K562 (cell line): ENCODE measurements around the gene ELP5. TPM values are rescaled to one million over a fixed set of nuclear protein-coding genes. Genes with fewer than 3 reads are reported as not detected.

Experiments
- ATAC-seq: fragments of 200-7000 bp; cut with Tn5 transposase; 3 replicates; pipeline ENCODE4 v1.9.1; 2020; ENCODE audit warnings: moderate library complexity
- BruUV-seq: library from RNA; stranded (reverse); fragments of 400-500 nt; replicated peaks from 2 replicates; lab custom pipeline; 2021; lab: Mats Ljungman, UMichigan
- CTCF ChIA-PET: fragments of 300-600 bp; formaldehyde crosslinking; extraction: SDS; loops from one replicate; lab custom pipeline; 2021; ENCODE audit warnings: low intra/inter-chr PET ratio; lab: Yijun Ruan, JAX
- POLR2A ChIA-PET: fragments of 300-600, 350-650 bp; sonication (Branson Sonifier 250); formaldehyde crosslinking; extraction: SDS; loops from one replicate; lab custom pipeline; 2021; ENCODE audit warnings: antibody characterized with exemption, inconsistent platforms; lab: Yijun Ruan, JAX
- DNase-seq, 4 experiments: peaks; one replicate each; pipeline versions ENCODE4 v3.0.0 to v3.0.0-alpha.2; 2011 to 2018; ENCODE audit warnings: low spot score in 3 of 4, mixed read lengths in 3 of 4; ENCODE audit errors: extremely low read depth in 1 of 4
- FAIRE-seq: peaks from 2 replicates; lab custom pipeline; 2011; peaks lifted over from hg19 to GRCh38; lab: Jason Lieb, UNC
- H2AFZ ChIP-seq: 2 replicates; pipeline ENCODE4 v1.6.0; 2011; ENCODE audit warnings: low read depth, low read length, control low read depth, inconsistent platforms
- H3K27ac ChIP-seq: fragments of 200-600 bp; 3 replicates; pipeline ENCODE4 v1.8.0; 2011; ENCODE audit warnings: low read depth, mild to moderate bottlenecking, control low read depth, inconsistent platforms, low read length, moderate library complexity, mixed read lengths; ENCODE audit errors: extremely low read depth
- H3K27me3 ChIP-seq, 2 experiments: fragments of 300-600 bp in 1 of 2; 2 replicates in 1 of 2; 3 replicates in 1 of 2; pipeline versions ENCODE4 v1.6.0 to v1.8.0; 2011; ENCODE audit warnings: inconsistent platforms in 2 of 2, low read length in 2 of 2, mild to moderate bottlenecking in 1 of 2, mixed read lengths in 1 of 2, moderate library complexity in 1 of 2; ENCODE audit not compliant: control insufficient read depth in 2 of 2, insufficient read depth in 2 of 2
- H3K36me3 ChIP-seq: fragments of 300-600 bp; 3 replicates; pipeline ENCODE4 v1.8.0; 2011; ENCODE audit warnings: mild to moderate bottlenecking, low read length, inconsistent platforms; ENCODE audit not compliant: control insufficient read depth, insufficient read depth
- H3K4me1 ChIP-seq, 2 experiments: fragments of 200-600 bp in 1 of 2; replicated peaks in 1 of 2; 2 replicates in 1 of 2; 3 replicates in 1 of 2; pipeline versions ENCODE4 v1.5.1 to v1.8.0; 2011; ENCODE audit warnings: inconsistent platforms in 2 of 2, low read length in 2 of 2, mild to moderate bottlenecking in 1 of 2, mixed read lengths in 1 of 2, moderate library complexity in 1 of 2; ENCODE audit not compliant: control insufficient read depth in 2 of 2, insufficient read depth in 2 of 2
- H3K4me2 ChIP-seq: 2 replicates; pipeline ENCODE4 v1.6.1; 2011; ENCODE audit warnings: low read length, control low read depth, inconsistent platforms, mixed read lengths; ENCODE audit not compliant: insufficient read depth
- H3K4me3 ChIP-seq: fragments of 200-600 bp; sonication (generic), shearing (Covaris generic); 2 replicates; pipeline ENCODE4 v1.5.1; 2016; ENCODE audit warnings: control low read depth, inconsistent platforms
- H3K79me2 ChIP-seq: fragments of 200-600 bp; 3 replicates; pipeline ENCODE4 v1.8.0; 2011; ENCODE audit warnings: low read length, inconsistent platforms; ENCODE audit not compliant: control insufficient read depth, insufficient read depth
- H3K9ac ChIP-seq, 2 experiments: 2 replicates each; pipeline versions ENCODE4 v1.6.0 to v1.6.1; 2011; ENCODE audit warnings: low read depth in 2 of 2, low read length in 2 of 2, control low read depth in 1 of 2, inconsistent platforms in 1 of 2, mild to moderate bottlenecking in 1 of 2, mixed read lengths in 1 of 2; ENCODE audit not compliant: insufficient read depth in 1 of 2
- H3K9me1 ChIP-seq: one replicate; pipeline ENCODE4 v1.6.0; 2011; ENCODE audit warnings: inconsistent platforms, mild to moderate bottlenecking, low read length, moderate library complexity; ENCODE audit not compliant: control insufficient read depth, insufficient read depth
- H3K9me3 ChIP-seq: replicated peaks from 2 replicates; pipeline ENCODE4 v1.5.1; 2011; ENCODE audit warnings: low read depth, low read length, inconsistent platforms; ENCODE audit not compliant: control insufficient read depth, insufficient read depth
- H4K20me1 ChIP-seq: replicated peaks from 2 replicates; pipeline ENCODE4 v1.6.1; 2011; ENCODE audit warnings: low read length, inconsistent platforms, mixed read lengths; ENCODE audit not compliant: control insufficient read depth, insufficient read depth
- KDM5B ChIP-seq: fragments of 200-600 bp; sonication (generic); IDR thresholded peaks from 2 replicates; pipeline ENCODE4 v1.6.1; 2012; ENCODE audit warnings: low read depth, mild to moderate bottlenecking, moderate library complexity, low read length, control low read depth, inconsistent platforms; ENCODE audit not compliant: insufficient replicate concordance
- TCF15 ChIP-seq: fragments of 250-450 bp; sonication (Bioruptor Pico); IDR thresholded peaks from 2 replicates; pipeline ENCODE4 v1.8.0; 2022; ENCODE audit warnings: moderate library complexity, mild to moderate bottlenecking, inconsistent platforms
- ZBTB7A ChIP-seq: IDR thresholded peaks from 2 replicates; pipeline ENCODE4 v1.6.1; 2011; ENCODE audit warnings: low read depth, mild to moderate bottlenecking, low read length, moderate library complexity, borderline replicate concordance; ENCODE audit not compliant: control insufficient read depth
- WGBS: fragments of 100-300 bp; shearing (Covaris generic); methylation state at CpG from one replicate; pipeline ENCODE4 v1.1.6; 2016; ENCODE audit warnings: low coverage, mixed read lengths; ENCODE audit not compliant: insufficient coverage; ENCODE audit errors: missing lambda C conversion rate; 5-methylcytosine and 5-hydroxymethylcytosine counted together
- in situ Hi-C: fragments of 300-500 bp; cut with MboI; formaldehyde crosslinking; loops from 4 replicates; pipeline ENCODE4 v1.15.0; 2018; ENCODE audit warnings: inconsistent platforms, mixed read lengths
- intact Hi-C: fragments of 100-400 bp; cut with micrococcal nuclease; formaldehyde crosslinking; loops from 2 replicates; pipeline ENCODE4 v1.14.2; 2022
- polyA plus RNA-seq, 8 experiments: library from polyadenylated mRNA; depleted of rRNA in 4 of 8; stranded (reverse) in 5 of 8; unstranded in 3 of 8; fragments of >200 nt; fragmentation: Nextera tagmentation in 2 of 8; fragmentation: Illumina TruSeq in 1 of 8; extraction: Ambion mirVana in 2 of 8; extraction: Trizol in 1 of 8; gene quantifications; 2 replicates each; pipeline versions ENCODE4 v1.2.1 to v1.2.3, GENCODE V29; 2011 to 2014; ENCODE audit warnings: inconsistent platforms in 1 of 8, missing spikeins in 1 of 8
- total RNA-seq, 7 experiments: library from RNA; depleted of rRNA in 6 of 7; stranded (reverse); fragments of >200 nt in 6 of 7; fragmentation: Illumina TruSeq in 2 of 7; extraction: Trizol in 2 of 7; gene quantifications; 2 replicates each; pipeline versions ENCODE4 v1.2.1 to v1.2.3, GENCODE V29; 2011 to 2021; ENCODE audit warnings: low replicate concordance in 1 of 7

Gene ELP5
- total and polyA plus RNA-seq, 9 of the 15 experiments (the other 6 are each of a cell fraction or from before 2014, with no cell fraction given), result 25.7 to 77.9 (median 52.9) TPM

GRCh38 chr17:7215652-7216180, 36.3 kb upstream of the ELP5 start:
- peak overlapping the region; percentile 19; the same call in 1 of the 2 replicates for H2AFZ ChIP-seq
- BruUV-seq, result no TSS peak
- FAIRE-seq, result no peak
- H3K9ac ChIP-seq, result peak overlapping the region; percentile 20 to 82; a peak in 3 of 4 replicates
- H3K4me3 ChIP-seq, result peak overlapping the region; percentile 44
- H3K79me2 ChIP-seq, result peaks cover 49% of the 10 kb centered on the region
- no peak for ATAC-seq
- H3K27me3 ChIP-seq, result no peaks in the 10 kb centered on the region
- TF ChIP-seq TCF15 (CRISPR knock-in tag), result no peak
- TF ChIP-seq ZBTB7A, result peak; percentile 22; the same call in 1 of the 2 replicates
- peak; percentile 21 for TF ChIP-seq KDM5B
- peaks cover under 1% of the 10 kb centered on the region; the same call in 1 of the 2 replicates for H4K20me1 ChIP-seq
- DNase-seq, result peak in 1 of 4 experiments; percentile 40
- CTCF ChIA-PET, result no interaction called here
- 20% methylated on average over 7 of the region's 10 CpGs for WGBS
- H3K4me2 ChIP-seq, result peak overlapping the region; percentile 85
- peaks cover 3% of the 10 kb centered on the region for H3K9me1 ChIP-seq
- peak overlapping the region; percentile 39; the same call in 2 of the 3 replicates for H3K27ac ChIP-seq
- intact Hi-C loops, result no loop called here
- peaks cover 34 to 54% of the 10 kb centered on the region in 2 experiments for H3K4me1 ChIP-seq
- H3K9me3 ChIP-seq, result no peaks in the 10 kb centered on the region
- in situ Hi-C loops, result no loop called here
- peaks cover 3% of the 10 kb centered on the region; the same call in 2 of the 3 replicates for H3K36me3 ChIP-seq
- POLR2A ChIA-PET, result no interaction called here
